CD4-positive, alpha-beta T cell treated with Interleukin-4 for 4 hours (primary cell): ENCODE results near the gene DCHS2.

Experiments
- DNase-seq: peaks from one replicate; pipeline ENCODE4 v3.0.0-alpha.2; 2020

Gene DCHS2

GRCh38 chr4:154487145-154487544, 4.5 kb downstream of the DCHS2 start:
- no peak for DNase-seq

- no peak for DNase-seq
Measured at GRCh38 chr4:154485127-154485773, 6.3 kb downstream of the DCHS2 start.

GRCh38 chr4:154478547-154478946, 13.1 kb downstream of the DCHS2 start:
- DNase-seq: no peak

- DNase-seq: no peak
Measured at GRCh38 chr4:154478128-154478527, 13.5 kb downstream of the DCHS2 start.

GRCh38 chr4:154476232-154476631, 15.4 kb downstream of the DCHS2 start:
- DNase-seq: no peak

GRCh38 chr4:154475820-154476219, 15.8 kb downstream of the DCHS2 start:
- no peak for DNase-seq

- DNase-seq: no peak
Measured at GRCh38 chr4:154473497-154473896, 18.1 kb downstream of the DCHS2 start.

- DNase-seq: no peak
Measured at GRCh38 chr4:154472858-154473257, 18.7 kb downstream of the DCHS2 start.

- DNase-seq: no peak
Measured at GRCh38 chr4:154471526-154472331, 19.9 kb downstream of the DCHS2 start.

- DNase-seq: no peak
Measured at GRCh38 chr4:154471032-154471431, 20.6 kb downstream of the DCHS2 start.

GRCh38 chr4:154467886-154468285, 23.7 kb downstream of the DCHS2 start:
- DNase-seq: no peak

- DNase-seq: no peak
Measured at GRCh38 chr4:154466336-154466735, 25.3 kb downstream of the DCHS2 start.

GRCh38 chr4:154465085-154465484, 26.5 kb downstream of the DCHS2 start:
- DNase-seq: no peak

- DNase-seq: no peak
Measured at GRCh38 chr4:154464654-154465053, 26.9 kb downstream of the DCHS2 start.

GRCh38 chr4:154462081-154462810, 29.4 kb downstream of the DCHS2 start:
- DNase-seq: no peak

- DNase-seq: no peak
Measured at GRCh38 chr4:154457471-154457870, 34.1 kb downstream of the DCHS2 start.

GRCh38 chr4:154456889-154457288, 34.7 kb downstream of the DCHS2 start:
- no peak for DNase-seq

GRCh38 chr4:154456240-154456639, 35.4 kb downstream of the DCHS2 start:
- no peak for DNase-seq

GRCh38 chr4:154455111-154455510, 36.5 kb downstream of the DCHS2 start:
- DNase-seq: no peak

- no peak for DNase-seq
Measured at GRCh38 chr4:154454710-154455109, 36.9 kb downstream of the DCHS2 start.

- DNase-seq: no peak
Measured at GRCh38 chr4:154452798-154453346, 38.7 kb downstream of the DCHS2 start.

- no peak for DNase-seq
Measured at GRCh38 chr4:154450966-154451365, 40.6 kb downstream of the DCHS2 start.

- no peak for DNase-seq
Measured at GRCh38 chr4:154444958-154445357, 46.6 kb downstream of the DCHS2 start.

GRCh38 chr4:154441982-154442381, 49.6 kb downstream of the DCHS2 start:
- no peak for DNase-seq
